ENCODE measurements around the gene NANOS2. TPM values are rescaled to one million over a fixed set of nuclear protein-coding genes. Genes with fewer than 3 reads are reported as not detected.

Gene NANOS2
- total and polyA plus RNA-seq, 9 of the 15 experiments (the other 6 are each of a cell fraction or from before 2014, with no cell fraction given): not detected

GRCh38 chr19:45863335-45863839 is 51.2 kb downstream of the NANOS2 start:
- peaks cover 59% of the 10 kb centered on the region for H3K79me2 ChIP-seq (ENCODE audit: control insufficient read depth, insufficient read depth, low read length)
- peak overlapping the region; percentile 99 for H2AFZ ChIP-seq (ENCODE audit: low read depth, low read length)
- in situ Hi-C loops (cut with MboI) (no loop called here), intact Hi-C loops (cut with micrococcal nuclease) (loop anchor here (1.0 kb wide), 2 partner anchors 20 to 39 kb away; partner anchors contain the start of gene MYPOP)
- peak overlapping the region; percentile 71 to 94 for H3K9ac ChIP-seq (ENCODE audit: insufficient read depth in 1 of 2, low read depth in 2 of 2, low read length in 2 of 2)
- no peaks in the 10 kb centered on the region for H4K20me1 ChIP-seq (replicated peaks; ENCODE audit: control insufficient read depth, insufficient read depth, low read length)
- ChIA-PET CTCF (ENCODE audit: low intra/inter-chr PET ratio) (interaction anchor here (2.7 to 5.5 kb wide), 3 partner anchors 19 to 214 kb away, joined by 6 to 102 read pairs (median 14); partner anchors contain the start of gene IRF2BP1), POLR2A (interaction anchor here (0.6 to 2.1 kb wide), 14 partner anchors 9 to 987 kb away, joined by 3 to 11 read pairs (median 4); partner anchors contain the start of genes AP2S1 and MYPOP)
- H3K36me3 ChIP-seq (ENCODE audit: control insufficient read depth, insufficient read depth, low read length): peaks cover 27% of the 10 kb centered on the region; the same call in 2 of the 3 replicates
- H3K4me1 ChIP-seq (replicated peaks in 1 of 2; ENCODE audit: control insufficient read depth in 2 of 2, insufficient read depth in 2 of 2, low read length in 2 of 2): peaks cover 23 to 45% of the 10 kb centered on the region in 2 experiments
- ATAC-seq (no peak), DNase-seq (ENCODE audit: extremely low read depth in 1 of 4, low spot score in 3 of 4) (no peak), FAIRE-seq (peak; percentile 52)
- H3K4me2 ChIP-seq (ENCODE audit: insufficient read depth, low read length): peak overlapping the region; percentile 100
- no TSS peak for BruUV-seq (replicated peaks)
- 2% methylated on average over 15 of the region's 22 CpGs for WGBS (ENCODE audit: insufficient coverage, low coverage, missing lambda C conversion rate)
- H3K27ac ChIP-seq (ENCODE audit: extremely low read depth, low read depth, low read length): peak overlapping the region; percentile 48; the same call in 2 of the 3 replicates
- H3K27me3 ChIP-seq (ENCODE audit: control insufficient read depth in 2 of 2, insufficient read depth in 2 of 2, low read length in 2 of 2): no peaks in the 10 kb centered on the region
- H3K9me3 ChIP-seq (replicated peaks; ENCODE audit: control insufficient read depth, insufficient read depth, low read depth, low read length): no peaks in the 10 kb centered on the region
- H3K9me1 ChIP-seq (ENCODE audit: control insufficient read depth, insufficient read depth, low read length): peaks cover 2% of the 10 kb centered on the region
- peak overlapping the region; percentile 95 for H3K4me3 ChIP-seq
- TF ChIP-seq BRD4 (IDR thresholded peaks at IDR 0.05) (no peak), RBM15 (IDR thresholded peaks at IDR 0.05; ENCODE audit: insufficient read depth, low read length) (no peak), NR2C1 (IDR thresholded peaks at IDR 0.05) (peak; percentile 45; the same call in 1 of the 2 replicates), NR2C1 (tag; IDR thresholded peaks at IDR 0.05) (no peak), ZNF408 (CRISPR knock-in tag; IDR thresholded peaks at IDR 0.05; ENCODE audit: low read depth) (no peak), ZC3H8 (IDR thresholded peaks at IDR 0.05) (no peak), KLF13 (tag; IDR thresholded peaks at IDR 0.05; ENCODE audit: borderline replicate concordance, low read depth) (no peak), LARP7 (IDR thresholded peaks at IDR 0.05) (0 out of 2 replicates have a peak, but pooled peaks have one; percentile 24), MBD1 (CRISPR knock-in tag; IDR thresholded peaks at IDR 0.05) (no peak), L3MBTL2 (IDR thresholded peaks at IDR 0.05) (0 out of 2 replicates have a peak, but pooled peaks have one; percentile 2), ZNF354B (CRISPR knock-in tag; IDR thresholded peaks at IDR 0.05) (no peak), PHF21A (IDR thresholded peaks at IDR 0.05; ENCODE audit: borderline replicate concordance, low read depth) (no peak), ZNF24 (IDR thresholded peaks at IDR 0.05) (no peak), CHCHD3 (CRISPR knock-in tag; IDR thresholded peaks at IDR 0.05) (no peak), FOXM1 (IDR thresholded peaks at IDR 0.05; ENCODE audit: low read depth) (no peak), FOXM1 (CRISPR knock-in tag; IDR thresholded peaks at IDR 0.05; ENCODE audit: low read depth) (0 out of 2 replicates have a peak, but pooled peaks have one; percentile 33), NKRF (IDR thresholded peaks at IDR 0.05; ENCODE audit: borderline replicate concordance) (peak; percentile 52; the same call in 1 of the 2 replicates), SMARCE1 (IDR thresholded peaks at IDR 0.05) (0 out of 2 replicates have a peak, but pooled peaks have one; percentile 42), DIDO1 (tag; IDR thresholded peaks at IDR 0.05; ENCODE audit: low read depth) (no peak; the same call in 1 of the 2 replicates), NR1H2 (CRISPR knock-in tag; IDR thresholded peaks at IDR 0.05) (0 out of 2 replicates have a peak, but pooled peaks have one; percentile 39)

Measured in K562 (cell line).